DOHH2 (cell line): ENCODE measurements around the gene ZNRD2.
A peak's percentile ranks its signal among the peaks of the same experiment; 100 is the strongest.

Experiments
- H3F3A ChIP-seq: fragments of 200-600 bp; sonication (generic), shearing (Covaris generic); 2 replicates; pipeline ENCODE4 v1.6.0; 2016; ENCODE audit warnings: antibody characterized with exemption, mild to moderate bottlenecking; ENCODE audit not compliant: control insufficient read depth, insufficient read depth
- H3K27ac ChIP-seq: fragments of 200-600 bp; sonication (generic); 2 replicates; pipeline ENCODE4 v1.5.1; 2014; ENCODE audit warnings: low read depth, mild to moderate bottlenecking, low read length, moderate library complexity
- H3K27me3 ChIP-seq: fragments of 200-600 bp; sonication (generic); 2 replicates; pipeline ENCODE4 v1.6.1; 2014; ENCODE audit warnings: mild to moderate bottlenecking, low read length, mixed read lengths; ENCODE audit not compliant: control insufficient read depth
- H3K36me3 ChIP-seq: fragments of 200-600 bp; sonication (generic); 2 replicates; pipeline ENCODE4 v1.6.1; 2014; ENCODE audit warnings: mild to moderate bottlenecking, low read length, moderate library complexity, mixed read lengths; ENCODE audit not compliant: control insufficient read depth
- H3K4me1 ChIP-seq: fragments of 200-600 bp; sonication (generic); 2 replicates; pipeline ENCODE4 v1.6.1; 2014; ENCODE audit warnings: mild to moderate bottlenecking, low read length, mixed read lengths; ENCODE audit not compliant: control insufficient read depth
- H3K4me2 ChIP-seq: fragments of 200-600 bp; sonication (generic); 2 replicates; pipeline ENCODE4 v1.6.0; 2014; ENCODE audit warnings: mild to moderate bottlenecking, low read length, moderate library complexity
- H3K4me3 ChIP-seq: fragments of 200-600 bp; sonication (generic); 2 replicates; pipeline ENCODE4 v1.5.1; 2014; ENCODE audit warnings: mild to moderate bottlenecking, low read length, mixed read lengths
- H3K79me2 ChIP-seq: fragments of 200-600 bp; sonication (generic); 2 replicates; pipeline ENCODE4 v1.6.1; 2014; ENCODE audit warnings: mild to moderate bottlenecking, low read length, mixed read lengths; ENCODE audit not compliant: control insufficient read depth
- H3K9me2 ChIP-seq: fragments of 200-600 bp; sonication (generic); replicated peaks from 2 replicates; pipeline ENCODE4 v1.6.1; 2014; ENCODE audit warnings: mild to moderate bottlenecking, low read length, mixed read lengths; ENCODE audit not compliant: control insufficient read depth
- H3K9me3 ChIP-seq: fragments of 200-600 bp; sonication (generic); 2 replicates; pipeline ENCODE4 v1.6.1; 2014; ENCODE audit warnings: antibody characterized with exemption, low read length, mixed read lengths; ENCODE audit not compliant: control insufficient read depth, insufficient read depth
- H4K20me1 ChIP-seq: fragments of 200-600 bp; sonication (generic); 2 replicates; pipeline ENCODE4 v1.6.0; 2014; ENCODE audit warnings: low read depth, mild to moderate bottlenecking, antibody characterized with exemption, low read length, moderate library complexity; ENCODE audit not compliant: control insufficient read depth, insufficient read depth
- EZH2phosphoT487 ChIP-seq: fragments of 200-600 bp; sonication (generic); IDR thresholded peaks from 2 replicates; pipeline ENCODE4 v1.6.1; 2017; ENCODE audit warnings: borderline replicate concordance, mild to moderate bottlenecking, antibody characterized with exemption, low read length, moderate library complexity, mixed read lengths
- TF ChIP-seq, protein P1 (sequence below): fragments of 200-600 bp; sonication (generic); IDR thresholded peaks from one replicate; pipeline ENCODE4 v1.5.1; 2014; ENCODE audit warnings: antibody characterized with exemption, mild to moderate bottlenecking, low read depth, low read length; ENCODE audit not compliant: poor library complexity, severe bottlenecking

Gene ZNRD2

DNA sequence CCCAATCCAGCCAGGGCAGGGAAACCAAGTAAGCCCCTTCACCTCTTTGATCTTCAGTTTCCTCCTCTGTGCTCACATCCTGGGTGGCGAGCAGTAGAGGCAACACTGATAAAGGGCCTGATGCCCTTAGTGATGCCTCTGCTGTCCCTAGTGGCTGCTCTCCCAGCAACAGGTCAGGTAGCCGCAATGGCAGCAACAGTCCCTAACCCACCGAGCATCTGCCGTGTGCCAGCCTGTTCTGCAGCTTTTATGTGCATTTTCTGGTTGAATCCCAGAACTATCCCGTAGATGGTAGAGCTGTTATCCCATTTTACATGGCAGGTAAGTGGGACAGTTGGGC, 40.1 kb upstream of the ZNRD2 start:
- TF ChIP-seq, protein P1, sequence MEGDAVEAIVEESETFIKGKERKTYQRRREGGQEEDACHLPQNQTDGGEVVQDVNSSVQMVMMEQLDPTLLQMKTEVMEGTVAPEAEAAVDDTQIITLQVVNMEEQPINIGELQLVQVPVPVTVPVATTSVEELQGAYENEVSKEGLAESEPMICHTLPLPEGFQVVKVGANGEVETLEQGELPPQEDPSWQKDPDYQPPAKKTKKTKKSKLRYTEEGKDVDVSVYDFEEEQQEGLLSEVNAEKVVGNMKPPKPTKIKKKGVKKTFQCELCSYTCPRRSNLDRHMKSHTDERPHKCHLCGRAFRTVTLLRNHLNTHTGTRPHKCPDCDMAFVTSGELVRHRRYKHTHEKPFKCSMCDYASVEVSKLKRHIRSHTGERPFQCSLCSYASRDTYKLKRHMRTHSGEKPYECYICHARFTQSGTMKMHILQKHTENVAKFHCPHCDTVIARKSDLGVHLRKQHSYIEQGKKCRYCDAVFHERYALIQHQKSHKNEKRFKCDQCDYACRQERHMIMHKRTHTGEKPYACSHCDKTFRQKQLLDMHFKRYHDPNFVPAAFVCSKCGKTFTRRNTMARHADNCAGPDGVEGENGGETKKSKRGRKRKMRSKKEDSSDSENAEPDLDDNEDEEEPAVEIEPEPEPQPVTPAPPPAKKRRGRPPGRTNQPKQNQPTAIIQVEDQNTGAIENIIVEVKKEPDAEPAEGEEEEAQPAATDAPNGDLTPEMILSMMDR, result peak; percentile 50
- no peak for TF ChIP-seq EZH2phosphoT487
- peaks cover 10% of the 10 kb centered on the region for H3K4me1 ChIP-seq
- no peaks in the 10 kb centered on the region for H3K9me2 ChIP-seq

DNA sequence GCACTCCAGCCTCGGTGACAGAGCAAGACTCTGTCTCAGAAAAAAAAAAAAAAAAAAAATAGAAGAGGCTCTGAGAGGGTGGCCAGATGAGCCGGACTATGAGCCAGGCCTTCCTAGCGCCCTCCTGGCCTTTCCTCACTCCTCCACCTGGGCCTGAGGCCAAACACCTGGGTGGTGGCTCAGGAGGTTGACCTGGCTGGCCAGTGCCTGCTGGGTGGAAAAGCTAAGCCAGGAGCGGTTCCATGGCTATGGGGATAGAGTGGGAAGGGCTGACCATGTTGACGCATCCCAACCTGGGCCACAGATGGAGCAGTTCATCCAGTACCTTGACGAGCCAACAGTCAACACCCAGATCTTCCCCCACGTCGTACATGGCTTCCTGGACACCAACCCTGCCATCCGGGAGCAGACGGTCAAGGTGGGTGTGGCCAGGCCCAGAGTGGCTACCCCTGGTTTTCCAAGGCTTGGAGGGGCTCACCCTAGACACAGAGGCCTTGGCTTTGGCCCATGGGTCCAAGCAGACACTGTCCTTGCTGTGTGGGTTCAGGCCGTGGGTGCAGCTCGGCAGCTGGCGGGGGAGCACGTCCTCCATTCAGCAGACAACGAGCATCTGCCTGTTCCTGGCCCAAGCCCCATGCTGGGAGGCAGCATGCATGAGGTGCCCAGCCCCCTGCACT, 37.8 kb upstream of the ZNRD2 start:
- no peaks in the 10 kb centered on the region; the same call in 1 of the 2 replicates for H3F3A ChIP-seq
- H3K4me3 ChIP-seq, result no peak overlapping the region
- no peaks in the 10 kb centered on the region for H3K4me1 ChIP-seq
- no peak for TF ChIP-seq EZH2phosphoT487
- TF ChIP-seq, protein P1, result no peak
- H3K9me2 ChIP-seq, result no peaks in the 10 kb centered on the region
- no peaks in the 10 kb centered on the region for H4K20me1 ChIP-seq
- H3K9me3 ChIP-seq, result no peaks in the 10 kb centered on the region
- H3K4me2 ChIP-seq, result no peak overlapping the region
- no peaks in the 10 kb centered on the region for H3K27me3 ChIP-seq
- H3K27ac ChIP-seq, result no peak overlapping the region
- no peaks in the 10 kb centered on the region for H3K79me2 ChIP-seq
- peaks cover 35% of the 10 kb centered on the region for H3K36me3 ChIP-seq

More for the DNA sequence above, 40.1 kb upstream of the ZNRD2 start:
- Histone ChIP-seq H3K9me3 (no peaks in the 10 kb centered on the region), H3K27me3 (no peaks in the 10 kb centered on the region), H3K79me2 (peaks cover 19% of the 10 kb centered on the region), H3K4me3 (no peak overlapping the region), H3K36me3 (peaks cover 55% of the 10 kb centered on the region), H3K4me2 (no peak overlapping the region), H3K27ac (no peak overlapping the region), H3F3A (no peaks in the 10 kb centered on the region; the same call in 1 of the 2 replicates), H4K20me1 (peaks cover 9% of the 10 kb centered on the region; the same call in 1 of the 2 replicates)

DNA sequence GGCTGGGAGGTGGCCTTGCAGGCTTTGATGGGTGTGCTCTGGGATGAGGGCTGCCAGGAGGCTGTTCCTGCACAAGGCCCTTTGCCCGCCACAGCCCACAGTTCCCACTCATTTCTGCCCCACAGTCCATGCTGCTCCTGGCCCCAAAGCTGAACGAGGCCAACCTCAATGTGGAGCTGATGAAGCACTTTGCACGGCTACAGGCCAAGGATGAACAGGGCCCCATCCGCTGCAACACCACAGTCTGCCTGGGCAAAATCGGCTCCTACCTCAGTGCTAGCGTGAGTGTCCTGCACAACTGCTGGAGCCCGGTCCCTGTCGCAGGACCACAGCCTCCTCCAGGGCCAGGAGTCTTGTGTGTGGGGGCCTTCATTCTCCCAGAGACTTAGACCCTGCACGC, 35.2 kb upstream of the ZNRD2 start:
- H3K9me3 ChIP-seq, result no peaks in the 10 kb centered on the region
- H3F3A ChIP-seq, result no peaks in the 10 kb centered on the region; the same call in 1 of the 2 replicates
- TF ChIP-seq EZH2phosphoT487, result no peak
- TF ChIP-seq, protein P1, result no peak
- H4K20me1 ChIP-seq, result no peaks in the 10 kb centered on the region
- H3K79me2 ChIP-seq, result no peaks in the 10 kb centered on the region
- no peak overlapping the region for H3K27ac ChIP-seq
- H3K4me3 ChIP-seq, result no peak overlapping the region
- H3K4me2 ChIP-seq, result no peak overlapping the region
- H3K9me2 ChIP-seq, result no peaks in the 10 kb centered on the region
- H3K27me3 ChIP-seq, result no peaks in the 10 kb centered on the region
- H3K36me3 ChIP-seq, result peaks cover 33% of the 10 kb centered on the region
- peaks cover 6% of the 10 kb centered on the region; the same call in 1 of the 2 replicates for H3K4me1 ChIP-seq
